BLaER1 treated with 17β-estradiol and CSF1 and Interleukin-3, amounts not matched to agents 10 nM and 100 nM (cell line): ENCODE results near the gene MFRP.
A peak's percentile ranks its signal among the peaks of the same experiment; 100 is the strongest.

Source experiments
- H3K27ac ChIP-seq, 11 experiments: shearing (Covaris generic); formaldehyde crosslinking; 2 replicates each; pipeline ENCODE4 v1.8.1; 2022
- H3K27me3 ChIP-seq, 11 experiments: shearing (Covaris generic); formaldehyde crosslinking; 2 replicates each; pipeline ENCODE4 v1.8.1; 2022
- H3K36me3 ChIP-seq, 11 experiments: shearing (Covaris generic); formaldehyde crosslinking; 2 replicates each; pipeline ENCODE4 v1.8.1; 2022
- H3K4me1 ChIP-seq, 10 experiments: shearing (Covaris generic); formaldehyde crosslinking; 2 replicates each; pipeline ENCODE4 v1.8.1; 2022
- H3K4me2 ChIP-seq, 11 experiments: shearing (Covaris generic); formaldehyde crosslinking; 2 replicates each; pipeline ENCODE4 v1.8.1; 2022
- H3K4me3 ChIP-seq, 10 experiments: shearing (Covaris generic); formaldehyde crosslinking; 2 replicates each; pipeline ENCODE4 v1.8.1; 2022
- H3K9ac ChIP-seq, 11 experiments: shearing (Covaris generic); formaldehyde crosslinking; 2 replicates each; pipeline ENCODE4 v1.8.1; 2022
- H3K9me3 ChIP-seq, 11 experiments: shearing (Covaris generic); formaldehyde crosslinking; replicated peaks in 1 of 11; 2 replicates each; pipeline ENCODE4 v1.8.1; 2022
- H4K20me1 ChIP-seq, 11 experiments: shearing (Covaris generic); formaldehyde crosslinking; 2 replicates each; pipeline ENCODE4 v1.8.1; 2022
- Cebpa-rat ChIP-seq, 11 experiments: shearing (Covaris generic); IDR thresholded peaks; 2 replicates each; pipeline ENCODE4 v1.8.1; 2022

The MFRP gene

GRCh38 chr11:119368121-119369034 lies 21.9 kb upstream of the MFRP start:
- peak overlapping the region; percentile 37 to 74 (median 62) for H3K4me2 ChIP-seq

GRCh38 chr11:119367661-119368120 lies 21.2 kb upstream of the MFRP start:
- peaks cover 13 to 28% (median 21%) of the 10 kb centered on the region in 11 experiments; a peak in 21 of 22 replicates for H3K27me3 ChIP-seq
- H3K4me3 ChIP-seq, result no peak overlapping the region
- no peaks in the 10 kb centered on the region for H3K9me3 ChIP-seq
- H3K4me1 ChIP-seq, result peaks cover 44 to 89% (median 77%) of the 10 kb centered on the region in 10 experiments
- no peak for TF ChIP-seq Cebpa-rat (IDR thresholded peaks at IDR 0.05)
- 0 out of 22 replicates have a peak overlapping the region, but pooled peaks of 2 of the 11 experiments have one; percentile 16 to 24 for H3K9ac ChIP-seq
- H3K36me3 ChIP-seq, result no peaks in the 10 kb centered on the region
- peak overlapping the region in 1 of 11 experiments; percentile 31; a peak in 1 of 22 replicates for H3K27ac ChIP-seq
- peaks cover 0 to 9% (median 0%) of the 10 kb centered on the region in 11 experiments; a peak in 3 of 22 replicates for H4K20me1 ChIP-seq
- H3K4me2 ChIP-seq, result peak overlapping the region; percentile 37 to 74 (median 62)

More at GRCh38 chr11:119368121-119369034, 21.9 kb upstream of the MFRP start:
- H4K20me1 ChIP-seq, result peaks cover 0 to 2% (median 0%) of the 10 kb centered on the region in 11 experiments; a peak in 2 of 22 replicates
- no peak overlapping the region for H3K4me3 ChIP-seq
- H3K27ac ChIP-seq, result peak overlapping the region in 1 of 11 experiments; percentile 31; a peak in 1 of 22 replicates
- H3K36me3 ChIP-seq, result no peaks in the 10 kb centered on the region
- peaks cover 37 to 85% (median 74%) of the 10 kb centered on the region in 10 experiments for H3K4me1 ChIP-seq
- H3K9ac ChIP-seq, result peak overlapping the region in 3 of 11 experiments; percentile 13 to 16 (median 15); a peak in 2 of 22 replicates
- H3K27me3 ChIP-seq, result peaks cover 7 to 21% (median 14%) of the 10 kb centered on the region in 11 experiments; a peak in 21 of 22 replicates
- no peak for TF ChIP-seq Cebpa-rat (IDR thresholded peaks at IDR 0.05)
- H3K9me3 ChIP-seq, result no peaks in the 10 kb centered on the region

- Histone ChIP-seq H3K4me1 (peaks cover 52 to 93% (median 80%) of the 10 kb centered on the region in 10 experiments), H3K27ac (no peak overlapping the region), H3K9ac (0 out of 22 replicates have a peak overlapping the region, but pooled peaks of 1 of the 11 experiments have one; percentile 24), H3K9me3 (no peaks in the 10 kb centered on the region), H4K20me1 (peaks cover 0 to 11% (median 0%) of the 10 kb centered on the region in 11 experiments; a peak in 3 of 22 replicates), H3K4me2 (peak overlapping the region; percentile 37 to 74 (median 62); a peak in 20 of 22 replicates), H3K36me3 (no peaks in the 10 kb centered on the region), H3K27me3 (peaks cover 13 to 29% (median 24%) of the 10 kb centered on the region in 11 experiments; a peak in 21 of 22 replicates), H3K4me3 (no peak overlapping the region)
- TF ChIP-seq Cebpa-rat (IDR thresholded peaks at IDR 0.05), result no peak
Measured at GRCh38 chr11:119366690-119367620, 20.4 kb upstream of the MFRP start.

- Histone ChIP-seq H3K4me3 (no peak overlapping the region), H3K9me3 (no peaks in the 10 kb centered on the region), H4K20me1 (peaks cover 0 to 11% (median 0%) of the 10 kb centered on the region in 11 experiments; a peak in 3 of 22 replicates), H3K4me2 (peak overlapping the region; percentile 67 to 89 (median 81)), H3K27ac (no peak overlapping the region; a peak in 1 of 22 replicates), H3K36me3 (no peaks in the 10 kb centered on the region), H3K27me3 (peaks cover 13 to 29% (median 24%) of the 10 kb centered on the region in 11 experiments; a peak in 21 of 22 replicates), H3K9ac (peak overlapping the region in 1 of 11 experiments; percentile 8; a peak in 1 of 22 replicates), H3K4me1 (peaks cover 70 to 93% (median 82%) of the 10 kb centered on the region in 10 experiments)
- TF ChIP-seq Cebpa-rat (IDR thresholded peaks at IDR 0.05), result no peak
Measured at GRCh38 chr11:119365071-119365591, 18.6 kb upstream of the MFRP start.

GRCh38 chr11:119363851-119364590 lies 17.5 kb upstream of the MFRP start:
- TF ChIP-seq Cebpa-rat (IDR thresholded peaks at IDR 0.05), result no peak
- peaks cover 0 to 11% (median 0%) of the 10 kb centered on the region in 11 experiments; a peak in 3 of 22 replicates for H4K20me1 ChIP-seq
- no peaks in the 10 kb centered on the region for H3K9me3 ChIP-seq
- 0 out of 22 replicates have a peak, but pooled peaks cover 0 to 4% (median 0%) of the 10 kb centered on the region in 11 experiments for H3K36me3 ChIP-seq
- peak overlapping the region in 2 of 11 experiments; percentile 25 to 48; a peak in 5 of 22 replicates for H3K27ac ChIP-seq
- H3K4me1 ChIP-seq, result peaks cover 81 to 97% (median 87%) of the 10 kb centered on the region in 10 experiments
- H3K27me3 ChIP-seq, result peaks cover 13 to 29% (median 24%) of the 10 kb centered on the region in 11 experiments; a peak in 21 of 22 replicates
- peak overlapping the region; percentile 67 to 89 (median 81) for H3K4me2 ChIP-seq
- peak overlapping the region; percentile 42 to 67 (median 52); a peak in 19 of 20 replicates for H3K4me3 ChIP-seq
- peak overlapping the region in 10 of 11 experiments; percentile 46 to 71 (median 65); a peak in 18 of 22 replicates for H3K9ac ChIP-seq

- Histone ChIP-seq H3K9ac (peak overlapping the region in 5 of 11 experiments; percentile 64 to 71 (median 67); a peak in 5 of 22 replicates), H3K4me3 (peak overlapping the region; percentile 42 to 67 (median 52); a peak in 18 of 20 replicates), H3K4me1 (peaks cover 77 to 97% (median 83%) of the 10 kb centered on the region in 10 experiments), H3K36me3 (0 out of 22 replicates have a peak, but pooled peaks cover 0 to 7% (median 0%) of the 10 kb centered on the region in 11 experiments), H3K4me2 (peak overlapping the region; percentile 67 to 89 (median 81)), H3K27me3 (peaks cover 13 to 29% (median 24%) of the 10 kb centered on the region in 11 experiments; a peak in 21 of 22 replicates), H4K20me1 (peaks cover 0 to 11% (median 0%) of the 10 kb centered on the region in 11 experiments; a peak in 3 of 22 replicates), H3K27ac (no peak overlapping the region), H3K9me3 (no peaks in the 10 kb centered on the region)
- no peak for TF ChIP-seq Cebpa-rat (IDR thresholded peaks at IDR 0.05)
Measured at GRCh38 chr11:119363081-119363850, 16.8 kb upstream of the MFRP start.
